GM10266 (cell line): Measurements from ENCODE around the gene SERPINC1.

ENCODE experiments used
- DNase-seq: peaks from one replicate; pipeline ENCODE4 v3.0.0; 2012; ENCODE audit errors: extremely low spot score
- TF ChIP-seq, protein P1 (sequence below): IDR thresholded peaks from 2 replicates; pipeline ENCODE4 v1.5.1; 2012; ENCODE audit warnings: mild to moderate bottlenecking, low read depth; ENCODE audit not compliant: control insufficient read depth, insufficient read depth; ENCODE audit errors: missing control alignments

Gene SERPINC1

DNA sequence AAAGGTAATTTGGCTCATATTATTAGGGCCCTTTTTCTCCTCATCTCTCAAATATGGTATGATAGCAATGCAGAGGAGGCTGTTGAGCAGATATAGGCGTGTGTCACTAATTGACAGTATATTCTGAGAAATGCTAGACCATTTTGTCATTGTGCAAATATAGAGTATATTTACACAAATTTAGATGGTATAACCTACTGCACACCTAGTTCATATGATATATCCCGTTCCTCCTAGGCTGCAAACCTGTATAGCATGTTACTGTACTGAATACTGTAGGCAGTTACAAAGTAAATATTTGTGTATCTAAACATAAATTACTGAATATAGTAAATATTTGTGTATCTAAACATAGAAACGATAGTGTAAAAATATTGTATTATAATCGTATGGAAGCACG is 40.4 kb downstream of the SERPINC1 start:
- no peak for DNase-seq
- TF ChIP-seq, protein P1, sequence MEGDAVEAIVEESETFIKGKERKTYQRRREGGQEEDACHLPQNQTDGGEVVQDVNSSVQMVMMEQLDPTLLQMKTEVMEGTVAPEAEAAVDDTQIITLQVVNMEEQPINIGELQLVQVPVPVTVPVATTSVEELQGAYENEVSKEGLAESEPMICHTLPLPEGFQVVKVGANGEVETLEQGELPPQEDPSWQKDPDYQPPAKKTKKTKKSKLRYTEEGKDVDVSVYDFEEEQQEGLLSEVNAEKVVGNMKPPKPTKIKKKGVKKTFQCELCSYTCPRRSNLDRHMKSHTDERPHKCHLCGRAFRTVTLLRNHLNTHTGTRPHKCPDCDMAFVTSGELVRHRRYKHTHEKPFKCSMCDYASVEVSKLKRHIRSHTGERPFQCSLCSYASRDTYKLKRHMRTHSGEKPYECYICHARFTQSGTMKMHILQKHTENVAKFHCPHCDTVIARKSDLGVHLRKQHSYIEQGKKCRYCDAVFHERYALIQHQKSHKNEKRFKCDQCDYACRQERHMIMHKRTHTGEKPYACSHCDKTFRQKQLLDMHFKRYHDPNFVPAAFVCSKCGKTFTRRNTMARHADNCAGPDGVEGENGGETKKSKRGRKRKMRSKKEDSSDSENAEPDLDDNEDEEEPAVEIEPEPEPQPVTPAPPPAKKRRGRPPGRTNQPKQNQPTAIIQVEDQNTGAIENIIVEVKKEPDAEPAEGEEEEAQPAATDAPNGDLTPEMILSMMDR = no peak

DNA sequence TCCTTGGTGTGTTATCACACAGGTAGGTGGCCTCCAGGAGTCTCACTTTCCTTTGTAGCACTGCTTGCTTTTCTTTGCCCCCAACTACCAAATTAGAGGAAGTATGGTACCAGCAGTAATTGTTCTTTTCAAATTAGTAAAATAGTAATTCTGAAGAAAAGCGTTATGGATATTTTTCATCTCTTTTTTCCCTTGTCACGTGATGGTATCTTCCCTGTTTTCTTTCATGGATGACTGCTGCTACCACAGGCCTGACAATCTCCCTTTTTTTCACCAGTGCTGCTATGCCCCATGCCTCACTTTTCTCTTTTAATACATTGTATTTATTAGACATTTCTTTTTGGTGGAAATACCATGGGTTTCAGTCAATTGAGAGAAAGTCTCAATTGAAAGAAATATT is 45.6 kb downstream of the SERPINC1 start:
- DNase-seq = peak; percentile 7
- TF ChIP-seq, protein P1 = no peak

DNA sequence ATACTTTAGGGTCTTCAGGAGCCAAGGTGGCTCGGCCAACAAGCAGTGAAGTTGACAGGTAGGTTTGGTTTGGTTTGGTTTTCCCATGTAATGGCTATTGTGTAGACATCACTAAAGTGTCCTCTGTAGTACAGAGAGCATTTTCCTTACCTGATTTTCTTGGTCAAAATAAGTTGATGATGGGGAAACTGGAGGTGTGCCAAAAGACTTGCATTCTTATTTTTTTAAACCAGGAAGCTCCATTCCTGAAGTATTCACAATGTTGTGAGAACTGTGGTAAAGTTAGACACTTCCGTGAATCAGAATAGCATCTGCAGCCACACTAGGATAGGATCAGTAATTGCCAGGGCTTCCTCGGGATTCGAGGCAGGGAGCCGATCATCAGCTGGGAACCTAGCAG is 46.0 kb downstream of the SERPINC1 start:
- TF ChIP-seq, protein P1 = no peak
- DNase-seq = no peak

DNA sequence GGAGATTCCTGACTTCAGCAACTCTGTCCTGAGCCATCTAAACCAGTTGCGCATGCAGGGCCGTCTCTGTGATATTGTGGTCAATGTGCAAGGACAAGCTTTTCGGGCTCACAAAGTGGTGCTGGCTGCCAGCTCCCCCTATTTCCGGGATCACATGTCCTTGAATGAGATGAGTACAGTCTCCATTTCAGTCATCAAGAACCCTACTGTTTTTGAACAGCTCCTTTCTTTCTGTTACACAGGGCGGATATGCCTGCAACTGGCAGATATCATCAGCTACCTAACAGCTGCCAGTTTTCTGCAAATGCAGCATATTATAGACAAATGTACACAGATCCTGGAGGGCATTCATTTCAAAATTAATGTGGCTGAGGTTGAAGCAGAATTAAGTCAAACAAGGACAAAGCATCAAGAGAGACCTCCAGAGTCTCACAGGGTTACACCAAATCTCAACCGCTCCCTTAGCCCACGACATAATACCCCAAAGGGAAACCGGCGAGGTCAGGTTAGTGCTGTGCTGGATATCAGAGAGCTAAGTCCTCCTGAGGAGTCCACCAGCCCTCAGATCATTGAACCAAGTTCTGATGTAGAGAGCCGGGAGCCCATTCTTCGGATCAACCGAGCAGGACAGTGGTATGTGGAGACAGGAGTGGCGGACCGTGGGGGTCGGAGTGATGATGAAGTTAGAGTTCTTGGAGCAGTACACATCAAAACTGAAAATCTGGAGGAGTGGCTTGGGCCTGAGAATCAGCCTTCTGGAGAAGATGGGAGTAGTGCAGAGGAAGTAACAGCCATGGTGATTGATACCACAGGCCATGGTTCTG is 46.7 kb downstream of the SERPINC1 start:
- TF ChIP-seq, protein P1 = no peak
- peak; percentile 68 for DNase-seq

DNA sequence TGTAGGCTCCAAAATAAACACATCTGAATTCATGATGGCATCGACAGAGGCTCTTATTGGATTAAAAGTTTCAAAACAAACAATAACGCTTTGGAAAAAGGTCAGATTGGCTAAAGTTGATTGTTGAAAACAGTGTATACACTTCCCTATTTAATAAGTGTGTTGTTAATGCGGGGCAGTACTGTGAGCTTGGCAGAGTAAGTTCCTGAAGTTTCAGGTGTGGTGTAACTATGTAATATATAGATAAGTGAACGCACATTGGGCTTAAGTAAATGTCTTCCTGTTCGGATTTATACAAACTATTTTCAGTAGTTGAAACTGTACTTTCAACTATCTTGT is 48.1 kb downstream of the SERPINC1 start:
- peak; percentile 7 for DNase-seq
- TF ChIP-seq, protein P1 = no peak

DNA sequence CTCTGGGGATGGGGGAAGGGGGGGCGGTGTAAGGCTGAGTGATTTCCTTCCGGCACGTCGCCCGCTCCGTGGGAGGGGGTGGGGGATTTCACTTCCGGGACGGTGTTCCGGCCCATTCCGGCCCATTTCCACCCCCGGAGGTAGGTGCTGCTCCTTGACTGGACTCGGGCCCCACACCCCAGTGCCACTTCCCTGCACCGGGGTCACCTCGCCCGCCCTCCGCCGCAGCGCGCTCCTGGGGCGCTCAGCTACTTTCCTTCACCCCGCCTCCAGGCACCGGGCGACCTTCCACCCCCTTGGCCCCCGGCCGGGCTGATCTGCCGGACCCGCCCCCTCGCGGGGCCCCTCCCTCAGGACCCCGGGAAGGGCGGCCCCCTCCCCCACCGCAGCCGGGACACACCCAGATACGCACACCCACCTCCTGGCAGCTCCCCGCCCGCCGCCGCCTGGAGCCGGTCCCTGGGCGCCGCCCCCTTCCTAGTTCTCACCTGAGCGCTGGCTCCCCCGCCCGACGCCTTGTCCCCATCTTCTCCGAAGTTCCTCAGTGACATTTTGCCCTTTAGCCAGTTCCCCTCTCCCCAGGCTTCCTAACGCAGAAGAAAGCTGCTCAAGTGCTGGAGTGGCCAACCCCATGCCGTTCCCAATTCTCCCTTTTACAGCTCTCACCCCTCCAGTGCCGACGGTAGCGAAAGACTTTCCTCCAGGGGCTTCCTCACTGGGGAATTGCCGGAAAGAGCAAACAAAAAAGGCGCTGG is 48.7 kb downstream of the SERPINC1 start, which contains the start of gene ZBTB37:
TSS of gene ZBTB37 (plus strand) at position 115 of the 755 bp plus-strand sequence. CDS start 1,846 bp downstream, outside the sequence.
- peak; percentile 86 for DNase-seq

More for the DNA sequence above, 48.7 kb downstream of the SERPINC1 start, which contains the start of gene ZBTB37:
- TF ChIP-seq, protein P1 = peak; percentile 22
